IPS-15b (cell line): ENCODE measurements around the gene SKIC3.

Source experiments
- H3K27me3 ChIP-seq: one replicate; pipeline ENCODE4 v1.6.1; 2013; ENCODE audit warnings: low read length; ENCODE audit not compliant: control insufficient read depth, insufficient read depth
- H3K36me3 ChIP-seq: one replicate; pipeline ENCODE4 v1.6.1; 2013; ENCODE audit warnings: low read length; ENCODE audit not compliant: control insufficient read depth, insufficient read depth
- H3K4me1 ChIP-seq: one replicate; pipeline ENCODE4 v1.6.1; 2013; ENCODE audit warnings: mild to moderate bottlenecking, low read length; ENCODE audit not compliant: control insufficient read depth, insufficient read depth
- H3K4me3 ChIP-seq: one replicate; pipeline ENCODE4 v1.5.1; 2013; ENCODE audit warnings: low read depth, low read length
- H3K9ac ChIP-seq: one replicate; pipeline ENCODE4 v1.6.1; 2013; ENCODE audit warnings: low read depth, mild to moderate bottlenecking, low read length
- H3K9me3 ChIP-seq: one replicate; pipeline ENCODE4 v1.6.1; 2013; ENCODE audit warnings: mild to moderate bottlenecking, low read length; ENCODE audit not compliant: control insufficient read depth, insufficient read depth

The SKIC3 gene

DNA sequence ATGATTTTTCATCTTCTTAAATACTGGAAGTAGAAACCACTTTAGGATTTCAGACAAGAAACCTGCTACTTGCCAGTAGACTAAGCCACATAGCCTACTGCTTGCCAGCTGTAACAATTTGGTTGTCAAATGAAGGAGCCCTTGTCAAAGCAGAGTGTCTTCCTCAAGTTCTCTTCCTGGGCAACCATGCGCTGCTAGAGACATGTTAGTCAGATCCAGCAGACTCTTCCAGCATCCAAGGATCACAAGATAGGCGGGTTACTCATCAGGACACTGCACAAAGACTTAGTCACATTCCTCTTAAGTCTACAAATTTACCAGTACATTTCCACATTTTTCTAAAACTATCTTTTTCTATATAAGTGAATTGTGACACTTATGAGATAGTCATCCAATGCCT is 24.4 kb downstream of the SKIC3 start:
- Histone ChIP-seq H3K4me1 (peaks cover 12% of the 10 kb centered on the region), H3K27me3 (no peaks in the 10 kb centered on the region), H3K9me3 (no peaks in the 10 kb centered on the region), H3K9ac (no peak overlapping the region), H3K4me3 (no peak overlapping the region), H3K36me3 (no peaks in the 10 kb centered on the region)

DNA sequence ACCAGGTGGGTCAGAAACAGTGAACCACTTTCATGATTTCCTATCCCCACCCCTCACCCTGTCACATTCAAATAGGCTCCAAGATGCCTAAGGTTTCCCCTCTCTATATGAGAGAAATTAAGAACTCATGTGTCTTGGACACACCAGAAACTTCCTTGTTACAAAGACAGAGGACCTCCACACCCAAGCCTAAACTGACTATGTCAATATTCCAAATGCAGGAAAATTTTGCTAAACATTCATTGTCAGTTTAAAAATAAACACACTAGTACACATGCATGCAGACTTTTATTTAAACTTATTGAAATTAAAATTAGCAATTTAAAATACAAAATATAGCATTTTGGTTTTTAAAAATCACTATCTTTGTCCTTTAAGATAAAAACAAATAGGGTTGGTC is 26.2 kb downstream of the SKIC3 start:
- H3K9me3 ChIP-seq: no peaks in the 10 kb centered on the region
- H3K27me3 ChIP-seq: no peaks in the 10 kb centered on the region
- H3K36me3 ChIP-seq: no peaks in the 10 kb centered on the region
- peaks cover 12% of the 10 kb centered on the region for H3K4me1 ChIP-seq
- no peak overlapping the region for H3K9ac ChIP-seq
- no peak overlapping the region for H3K4me3 ChIP-seq

DNA sequence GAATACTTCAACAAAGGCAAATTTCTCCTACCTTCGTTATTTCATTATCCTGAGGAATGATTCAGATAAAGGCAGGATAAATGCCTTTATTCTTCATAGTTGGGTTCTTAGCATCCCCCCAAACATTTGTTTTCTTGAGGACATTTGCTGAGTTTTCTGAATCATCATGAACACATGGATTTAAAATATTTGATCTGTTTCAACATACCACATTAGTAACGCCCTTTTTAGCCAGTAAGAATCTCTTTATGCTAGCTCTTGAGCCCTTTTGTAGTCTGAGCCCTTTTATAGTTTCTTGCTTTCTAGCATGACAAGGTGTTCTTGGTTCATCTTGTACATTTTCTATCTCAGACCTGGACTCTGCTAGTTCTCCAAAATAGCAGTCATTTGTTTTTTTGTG is 27.9 kb downstream of the SKIC3 start:
- H3K36me3 ChIP-seq: no peaks in the 10 kb centered on the region

DNA sequence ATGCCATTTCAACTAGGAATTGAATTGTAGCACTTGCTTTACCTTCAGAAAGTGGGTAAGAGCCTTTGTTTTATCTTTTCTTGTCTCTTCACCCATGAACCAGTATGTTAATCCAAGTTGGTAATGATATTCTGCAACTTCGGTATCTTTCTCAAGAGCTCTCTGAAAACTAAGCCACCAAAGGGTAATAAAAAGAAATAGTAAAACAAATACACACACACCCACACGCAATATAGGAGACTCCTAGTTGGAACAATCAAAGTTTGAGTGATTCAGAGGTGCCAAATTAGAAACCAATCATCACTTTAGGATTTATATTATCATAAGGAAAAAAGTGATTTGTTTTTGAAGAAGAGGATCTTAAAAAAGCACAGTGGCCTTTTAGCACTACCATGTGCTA is 30.4 kb downstream of the SKIC3 start:
- no peaks in the 10 kb centered on the region for H3K36me3 ChIP-seq
- no peaks in the 10 kb centered on the region for H3K27me3 ChIP-seq
- no peak overlapping the region for H3K9ac ChIP-seq
- H3K4me3 ChIP-seq: no peak overlapping the region
- no peaks in the 10 kb centered on the region for H3K4me1 ChIP-seq
- no peaks in the 10 kb centered on the region for H3K9me3 ChIP-seq

More for the DNA sequence above, 27.9 kb downstream of the SKIC3 start:
- H3K4me1 ChIP-seq: peaks cover 2% of the 10 kb centered on the region
- H3K9ac ChIP-seq: no peak overlapping the region
- no peaks in the 10 kb centered on the region for H3K27me3 ChIP-seq
- no peak overlapping the region for H3K4me3 ChIP-seq
- no peaks in the 10 kb centered on the region for H3K9me3 ChIP-seq

DNA sequence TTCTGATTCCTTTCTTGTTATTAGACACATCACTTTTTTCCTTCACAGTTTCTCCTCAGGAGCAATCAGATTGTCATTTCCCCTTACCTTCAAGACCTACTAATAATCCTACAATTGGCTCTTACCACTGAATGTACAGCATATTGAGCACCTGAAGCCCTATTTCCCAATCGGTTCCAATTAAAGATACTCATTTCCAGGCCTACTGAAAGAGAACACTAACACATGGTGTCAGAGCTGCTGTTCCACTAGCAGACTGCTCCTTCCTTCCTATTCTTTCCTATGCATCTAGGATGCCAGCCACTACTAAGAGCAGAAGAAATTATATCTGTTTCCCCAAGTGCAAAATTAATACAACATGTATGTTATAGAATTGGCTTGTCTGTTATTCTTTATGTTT is 34.6 kb downstream of the SKIC3 start:
- Histone ChIP-seq H3K9me3 (no peaks in the 10 kb centered on the region), H3K9ac (no peak overlapping the region), H3K4me1 (no peaks in the 10 kb centered on the region), H3K4me3 (no peak overlapping the region), H3K36me3 (no peaks in the 10 kb centered on the region), H3K27me3 (no peaks in the 10 kb centered on the region)

DNA sequence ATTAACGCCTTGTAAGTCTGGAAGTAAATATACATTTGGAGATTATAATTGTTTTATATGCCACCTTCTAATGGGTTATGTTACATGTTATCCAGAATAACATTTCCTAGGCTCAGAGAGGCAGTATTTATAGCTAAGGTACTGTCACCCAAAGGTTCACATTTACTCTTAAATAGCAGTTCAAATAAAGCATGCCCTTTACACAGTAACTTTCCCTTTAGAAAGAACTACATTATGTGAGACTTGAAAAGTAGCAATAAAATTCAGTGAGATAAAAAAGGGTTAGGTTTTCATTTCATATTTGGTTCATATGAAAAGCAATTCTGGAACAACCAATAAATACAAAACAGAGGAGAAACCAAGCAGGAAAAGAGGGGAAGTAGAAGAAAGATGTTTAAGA is 35.1 kb downstream of the SKIC3 start:
- no peaks in the 10 kb centered on the region for H3K36me3 ChIP-seq

DNA sequence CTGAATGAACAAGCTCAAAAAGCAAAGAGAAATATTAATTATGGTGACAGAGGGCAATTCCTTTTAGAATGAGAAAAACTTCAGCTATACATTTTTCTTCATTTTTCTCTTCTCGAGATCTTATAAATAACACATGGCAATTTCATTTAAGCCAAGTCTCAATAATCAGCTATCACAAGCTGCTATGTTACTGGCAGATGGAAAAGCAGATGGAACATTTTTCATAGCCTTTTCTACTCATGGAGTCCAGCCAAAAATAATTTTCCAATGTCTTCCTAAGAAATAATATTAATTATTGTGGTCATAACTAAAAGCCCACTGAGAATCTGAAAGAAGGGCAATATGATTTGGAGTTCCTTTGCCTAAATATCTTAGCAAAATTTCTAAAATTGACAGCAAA is 35.6 kb downstream of the SKIC3 start:
- no peaks in the 10 kb centered on the region for H3K27me3 ChIP-seq
- H3K4me3 ChIP-seq: no peak overlapping the region
- H3K36me3 ChIP-seq: no peaks in the 10 kb centered on the region
- no peak overlapping the region for H3K9ac ChIP-seq
- H3K9me3 ChIP-seq: no peaks in the 10 kb centered on the region
- H3K4me1 ChIP-seq: no peaks in the 10 kb centered on the region

More for the DNA sequence above, 35.1 kb downstream of the SKIC3 start:
- Histone ChIP-seq H3K4me1 (no peaks in the 10 kb centered on the region), H3K4me3 (no peak overlapping the region), H3K27me3 (no peaks in the 10 kb centered on the region), H3K9ac (no peak overlapping the region), H3K9me3 (no peaks in the 10 kb centered on the region)

DNA sequence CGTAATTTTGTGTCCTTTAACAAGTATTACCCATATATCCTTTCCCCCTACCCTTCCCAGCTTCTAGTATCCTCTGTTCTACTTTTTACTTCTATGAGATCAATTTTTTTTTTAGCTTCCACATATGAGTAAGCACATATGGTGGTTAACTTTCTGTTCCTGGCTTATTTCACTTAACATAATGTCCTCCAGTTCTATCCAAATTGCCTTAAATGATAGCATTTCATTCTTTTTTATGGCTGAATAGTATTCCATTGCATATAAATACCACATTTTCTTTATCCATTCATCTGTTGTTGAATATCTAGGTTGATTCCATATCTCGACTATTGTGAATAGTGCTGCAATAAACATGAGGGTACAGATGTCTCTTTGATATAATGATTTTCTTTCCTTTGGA is 36.4 kb downstream of the SKIC3 start:
- Histone ChIP-seq H3K4me3 (no peak overlapping the region), H3K9me3 (no peaks in the 10 kb centered on the region), H3K27me3 (no peaks in the 10 kb centered on the region), H3K9ac (no peak overlapping the region), H3K36me3 (no peaks in the 10 kb centered on the region), H3K4me1 (no peaks in the 10 kb centered on the region)

DNA sequence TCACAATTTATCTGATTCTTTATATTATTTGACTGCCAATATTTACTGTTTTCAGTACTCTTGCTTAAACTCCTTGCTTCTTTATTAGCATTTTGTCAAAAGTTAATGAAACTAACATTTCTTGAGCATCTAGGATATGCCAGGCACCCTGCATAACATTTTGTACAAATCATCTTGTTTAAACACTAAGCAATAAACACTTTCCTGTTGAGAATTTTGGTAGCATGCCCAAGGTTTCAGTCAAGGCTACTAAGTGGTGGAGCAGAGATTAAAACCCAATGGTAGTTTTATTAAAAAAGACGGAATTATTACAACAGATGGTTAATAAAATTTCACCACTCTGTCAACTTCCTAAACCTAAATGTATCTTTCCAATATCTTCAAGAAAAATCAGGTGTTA is 43.2 kb downstream of the SKIC3 start:
- H3K36me3 ChIP-seq: peaks cover 4% of the 10 kb centered on the region
- no peaks in the 10 kb centered on the region for H3K27me3 ChIP-seq
- H3K4me3 ChIP-seq: no peak overlapping the region
- no peak overlapping the region for H3K9ac ChIP-seq
- H3K4me1 ChIP-seq: no peaks in the 10 kb centered on the region
- H3K9me3 ChIP-seq: no peaks in the 10 kb centered on the region

DNA sequence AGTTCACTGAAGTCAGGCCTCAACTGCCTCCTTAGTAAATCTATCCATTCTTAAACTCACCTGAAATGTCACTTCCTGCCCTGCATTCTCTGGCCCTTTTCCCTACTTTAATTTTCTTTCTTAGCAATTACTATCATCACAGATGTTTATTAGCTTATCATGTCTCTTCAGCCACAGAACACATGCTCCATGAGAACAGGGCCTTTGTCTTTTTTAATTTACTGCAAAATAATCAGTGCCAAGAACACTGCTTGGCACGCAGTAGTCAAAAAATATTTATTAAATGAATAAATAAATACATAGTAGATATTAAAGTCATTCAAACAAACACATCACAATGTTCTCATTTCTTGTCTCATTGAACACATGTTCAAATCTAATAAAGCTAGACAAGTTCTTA is 46.2 kb downstream of the SKIC3 start:
- Histone ChIP-seq H3K9ac (no peak overlapping the region), H3K9me3 (no peaks in the 10 kb centered on the region), H3K27me3 (no peaks in the 10 kb centered on the region), H3K36me3 (peaks cover 4% of the 10 kb centered on the region), H3K4me3 (no peak overlapping the region), H3K4me1 (no peaks in the 10 kb centered on the region)
